ENCODE measurements around the gene PLOD2. TPM values are rescaled to one million over a fixed set of nuclear protein-coding genes. Genes with fewer than 3 reads are reported as not detected.
A peak's percentile ranks its signal among the peaks of the same experiment; 100 is the strongest.

PLOD2 gene
- total RNA-seq, 1 donor from 2014 or later, result 23.7 TPM

DNA sequence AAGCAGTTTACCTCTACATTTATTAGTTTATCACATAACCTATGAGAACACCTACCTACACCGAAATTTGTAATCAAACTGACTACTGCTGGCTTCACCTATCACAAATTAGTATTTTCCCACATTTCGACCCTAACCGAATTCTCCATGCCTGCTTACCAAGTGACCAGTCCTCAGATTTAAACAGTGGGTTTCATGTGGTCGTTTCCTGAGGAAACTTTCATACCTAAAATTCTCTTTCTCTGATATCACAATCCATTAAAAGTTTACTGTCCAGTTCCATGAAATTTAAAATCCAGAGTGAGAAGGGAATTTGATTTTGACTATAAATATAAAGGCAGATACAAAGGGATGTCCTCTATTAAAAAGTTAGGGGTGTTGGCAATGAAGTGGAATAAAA lies 1.9 kb downstream of the PLOD2 start:
- Histone ChIP-seq H3K27ac (peak overlapping the region; percentile 93), H3K27me3 (no peaks in the 10 kb centered on the region), H3K9me3 (no peaks in the 10 kb centered on the region), H3K4me3 (peak overlapping the region; percentile 76), H3K4me1 (peaks cover 27% of the 10 kb centered on the region), H3K36me3 (no peaks in the 10 kb centered on the region)
- DNase-seq, result no peak
- intact Hi-C loops (cut with DNase I), result no loop called here
- no peak for ATAC-seq
- TF ChIP-seq, protein P1, sequence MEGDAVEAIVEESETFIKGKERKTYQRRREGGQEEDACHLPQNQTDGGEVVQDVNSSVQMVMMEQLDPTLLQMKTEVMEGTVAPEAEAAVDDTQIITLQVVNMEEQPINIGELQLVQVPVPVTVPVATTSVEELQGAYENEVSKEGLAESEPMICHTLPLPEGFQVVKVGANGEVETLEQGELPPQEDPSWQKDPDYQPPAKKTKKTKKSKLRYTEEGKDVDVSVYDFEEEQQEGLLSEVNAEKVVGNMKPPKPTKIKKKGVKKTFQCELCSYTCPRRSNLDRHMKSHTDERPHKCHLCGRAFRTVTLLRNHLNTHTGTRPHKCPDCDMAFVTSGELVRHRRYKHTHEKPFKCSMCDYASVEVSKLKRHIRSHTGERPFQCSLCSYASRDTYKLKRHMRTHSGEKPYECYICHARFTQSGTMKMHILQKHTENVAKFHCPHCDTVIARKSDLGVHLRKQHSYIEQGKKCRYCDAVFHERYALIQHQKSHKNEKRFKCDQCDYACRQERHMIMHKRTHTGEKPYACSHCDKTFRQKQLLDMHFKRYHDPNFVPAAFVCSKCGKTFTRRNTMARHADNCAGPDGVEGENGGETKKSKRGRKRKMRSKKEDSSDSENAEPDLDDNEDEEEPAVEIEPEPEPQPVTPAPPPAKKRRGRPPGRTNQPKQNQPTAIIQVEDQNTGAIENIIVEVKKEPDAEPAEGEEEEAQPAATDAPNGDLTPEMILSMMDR (IDR thresholded peaks at IDR 0.05), result no peak

DNA sequence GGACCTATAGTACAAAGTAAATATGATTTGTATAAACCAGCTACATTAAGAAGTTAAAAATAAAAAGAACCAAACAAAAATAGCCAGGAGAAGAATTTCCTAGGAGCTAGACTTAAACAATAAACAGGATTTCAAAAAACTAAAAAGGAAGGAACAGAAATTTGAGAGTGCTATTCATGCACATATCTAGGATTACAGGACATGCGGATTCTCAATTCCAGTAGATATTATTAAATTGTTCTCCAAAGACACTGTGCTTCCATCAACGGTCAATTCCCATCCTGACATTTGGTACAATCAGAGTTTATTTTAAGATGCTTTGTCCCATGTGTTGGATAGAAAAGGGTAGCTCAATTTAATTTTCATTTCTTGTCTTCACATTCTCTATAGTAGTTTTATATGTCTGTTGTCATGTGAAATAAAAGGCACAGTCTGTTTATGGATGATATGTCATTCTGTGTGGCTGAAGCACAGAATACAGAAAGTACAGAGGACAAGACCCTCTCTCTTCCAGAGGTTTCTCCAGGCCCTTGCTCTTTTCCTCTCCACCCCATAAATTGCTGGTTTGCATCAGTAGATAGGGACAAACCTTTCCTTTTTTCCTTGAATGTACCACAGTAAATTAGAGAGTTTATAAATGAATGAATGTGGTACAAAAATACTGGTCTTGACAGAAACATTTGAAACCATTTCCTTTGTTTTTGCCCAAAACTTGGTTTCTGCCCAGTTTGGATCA lies 3.5 kb downstream of the PLOD2 start:
- ATAC-seq (no peak), DNase-seq (no peak)
- TF ChIP-seq, protein P1 (IDR thresholded peaks at IDR 0.05), result no peak
- Histone ChIP-seq H3K27ac (peak overlapping the region; percentile 60), H3K4me3 (no peak overlapping the region), H3K4me1 (peaks cover 27% of the 10 kb centered on the region), H3K27me3 (no peaks in the 10 kb centered on the region), H3K36me3 (no peaks in the 10 kb centered on the region), H3K9me3 (no peaks in the 10 kb centered on the region)
- intact Hi-C loops (cut with DNase I), result no loop called here

DNA sequence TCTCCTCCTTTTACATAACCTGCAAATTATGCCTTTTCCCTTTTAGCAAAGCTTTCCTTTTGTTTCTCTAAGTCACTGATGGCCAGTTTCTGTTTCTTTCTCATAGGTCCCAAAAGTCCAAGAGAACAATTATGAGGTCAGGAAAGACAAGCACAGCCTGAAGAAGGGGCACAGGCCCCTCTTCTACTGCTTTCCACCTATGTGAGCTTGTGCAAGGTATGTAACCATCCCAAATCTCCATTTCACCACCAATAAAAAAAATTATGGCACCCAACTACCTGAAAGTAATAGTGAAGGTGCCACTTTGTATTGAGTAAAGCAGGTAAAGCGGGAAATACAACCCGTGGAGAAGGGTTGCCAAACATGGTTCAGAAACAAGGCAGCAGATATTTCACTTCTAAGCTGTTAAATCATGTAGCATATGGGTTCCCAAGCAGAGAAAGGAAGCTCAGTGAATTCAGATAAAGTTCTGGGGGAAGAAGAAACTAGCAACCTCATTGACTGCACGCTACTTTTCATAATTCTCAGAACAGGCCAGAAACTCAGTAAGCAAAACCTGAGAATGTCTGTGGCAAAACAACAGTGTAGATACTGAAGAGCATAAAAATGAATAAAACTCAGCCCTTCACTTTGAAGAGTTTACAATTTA lies 4.2 kb downstream of the PLOD2 start:
- H3K9me3 ChIP-seq, result no peaks in the 10 kb centered on the region
- intact Hi-C loops (cut with DNase I), result no loop called here
- peak overlapping the region; percentile 60 for H3K27ac ChIP-seq
- H3K4me1 ChIP-seq, result peaks cover 20% of the 10 kb centered on the region
- TF ChIP-seq, protein P1 (IDR thresholded peaks at IDR 0.05), result no peak
- peak overlapping the region; percentile 10 for H3K4me3 ChIP-seq
- no peak for ATAC-seq
- DNase-seq, result no peak
- no peaks in the 10 kb centered on the region for H3K27me3 ChIP-seq
- H3K36me3 ChIP-seq, result no peaks in the 10 kb centered on the region

DNA sequence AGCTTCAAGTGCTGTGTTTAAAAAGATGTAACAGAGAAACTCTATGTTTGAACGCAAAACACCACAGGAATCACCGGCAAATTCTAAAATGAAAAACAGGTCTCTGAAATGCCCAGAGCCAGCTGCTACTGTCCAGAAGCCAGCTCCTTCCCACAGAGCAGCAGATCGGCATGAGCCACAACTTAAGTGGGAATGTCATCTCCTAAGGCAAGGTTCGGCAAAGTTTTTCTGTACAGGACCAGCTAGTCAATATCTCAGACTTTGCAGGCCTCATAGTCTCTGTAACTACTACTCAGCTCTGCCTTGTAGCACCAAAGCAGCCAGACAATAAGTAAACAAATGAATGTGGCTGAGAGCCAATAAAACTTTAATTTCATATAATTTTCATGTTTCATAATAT lies 4.9 kb downstream of the PLOD2 start:
- H3K27me3 ChIP-seq, result no peaks in the 10 kb centered on the region
- H3K4me1 ChIP-seq, result peaks cover 16% of the 10 kb centered on the region
- H3K9me3 ChIP-seq, result no peaks in the 10 kb centered on the region
- peak overlapping the region; percentile 60 for H3K27ac ChIP-seq
- no peaks in the 10 kb centered on the region for H3K36me3 ChIP-seq
- DNase-seq (no peak), ATAC-seq (no peak)
- intact Hi-C loops (cut with DNase I), result no loop called here
- TF ChIP-seq, protein P1 (IDR thresholded peaks at IDR 0.05), result no peak
- H3K4me3 ChIP-seq, result peak overlapping the region; percentile 10

DNA sequence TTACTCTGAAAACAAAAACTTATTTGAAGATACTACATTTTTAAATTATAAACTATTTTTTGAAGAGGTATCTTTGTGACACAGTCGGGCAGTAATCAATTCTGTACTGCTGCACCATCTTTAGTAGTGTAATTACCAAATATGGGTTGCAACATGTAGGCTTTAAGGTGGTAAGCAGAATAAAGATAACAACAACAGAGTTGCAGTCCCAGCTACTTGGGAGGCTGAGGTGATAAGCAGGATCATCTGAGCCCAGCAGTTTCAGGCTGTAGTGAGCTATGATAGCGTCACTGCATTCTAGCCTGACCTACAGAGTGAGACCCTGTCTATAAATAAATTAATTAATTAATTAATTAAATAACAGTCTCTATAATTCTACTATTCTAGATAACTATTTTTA lies 6.0 kb downstream of the PLOD2 start:
- Histone ChIP-seq H3K36me3 (no peaks in the 10 kb centered on the region), H3K4me3 (no peak overlapping the region), H3K4me1 (peaks cover 16% of the 10 kb centered on the region), H3K27ac (no peak overlapping the region), H3K27me3 (no peaks in the 10 kb centered on the region), H3K9me3 (no peaks in the 10 kb centered on the region)
- intact Hi-C loops (cut with DNase I), result no loop called here
- ATAC-seq (no peak), DNase-seq (no peak)
- TF ChIP-seq, protein P1 (IDR thresholded peaks at IDR 0.05), result no peak

Measured in upper lobe of right lung (tissue), 1 donor.